DMS153 treated with DMSO at 0.1 percent for 48 hours (cell line): Measurements from ENCODE around the gene FANCE.
"Not testable (repeated sequence)": the region's sequence is repeated elsewhere in the genome, so short reads cannot be mapped to it uniquely, and the experiment has no call there.

Experiments used
- DNase-seq: peaks from one replicate; lab custom pipeline; 2025; ENCODE audit not compliant: unreplicated experiment; lab: John Stamatoyannopoulos, UW

The FANCE gene

DNA sequence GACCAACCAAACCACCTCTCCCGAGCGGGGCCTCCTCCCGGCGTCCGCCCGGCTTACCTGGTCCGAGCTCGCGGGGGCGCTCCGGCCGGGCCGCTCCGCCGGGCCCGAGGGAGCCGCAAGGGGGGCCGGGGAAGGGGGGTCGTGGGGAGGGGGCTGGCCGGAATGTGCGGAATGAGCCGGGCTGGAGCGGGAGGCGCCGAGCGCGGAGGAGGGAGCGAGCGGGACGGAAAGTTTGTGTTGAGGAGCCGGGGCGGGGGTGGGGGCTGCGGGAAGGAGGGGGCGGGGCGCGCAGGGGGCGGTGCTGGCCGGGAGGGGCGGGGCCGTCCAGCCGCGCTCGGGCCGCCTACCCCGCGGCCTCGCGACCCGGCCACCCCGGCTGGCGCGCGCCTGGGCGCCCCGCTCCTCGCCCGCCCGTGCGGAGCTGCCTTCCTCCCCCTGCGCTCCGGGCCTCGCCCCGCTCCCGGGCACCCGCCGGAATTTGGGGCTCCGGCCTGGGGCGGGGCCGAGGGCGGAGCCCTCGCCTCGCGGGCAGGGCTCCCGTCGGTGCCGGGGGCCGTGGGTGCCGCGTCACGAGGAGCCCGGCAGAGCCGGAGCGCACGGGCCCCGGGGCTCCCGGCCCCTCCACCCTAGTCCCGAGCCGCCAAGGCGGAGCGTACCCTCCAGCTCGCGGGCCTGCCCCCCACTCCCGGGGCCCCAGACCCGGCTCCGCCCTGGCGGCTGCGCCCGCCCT is 44.9 kb downstream of the FANCE start, which contains the start of gene TEAD3:
Gene TEAD3, minus strand, starts transcription at position 239 of the 730 bp plus-strand sequence.
- no peak for DNase-seq

DNA sequence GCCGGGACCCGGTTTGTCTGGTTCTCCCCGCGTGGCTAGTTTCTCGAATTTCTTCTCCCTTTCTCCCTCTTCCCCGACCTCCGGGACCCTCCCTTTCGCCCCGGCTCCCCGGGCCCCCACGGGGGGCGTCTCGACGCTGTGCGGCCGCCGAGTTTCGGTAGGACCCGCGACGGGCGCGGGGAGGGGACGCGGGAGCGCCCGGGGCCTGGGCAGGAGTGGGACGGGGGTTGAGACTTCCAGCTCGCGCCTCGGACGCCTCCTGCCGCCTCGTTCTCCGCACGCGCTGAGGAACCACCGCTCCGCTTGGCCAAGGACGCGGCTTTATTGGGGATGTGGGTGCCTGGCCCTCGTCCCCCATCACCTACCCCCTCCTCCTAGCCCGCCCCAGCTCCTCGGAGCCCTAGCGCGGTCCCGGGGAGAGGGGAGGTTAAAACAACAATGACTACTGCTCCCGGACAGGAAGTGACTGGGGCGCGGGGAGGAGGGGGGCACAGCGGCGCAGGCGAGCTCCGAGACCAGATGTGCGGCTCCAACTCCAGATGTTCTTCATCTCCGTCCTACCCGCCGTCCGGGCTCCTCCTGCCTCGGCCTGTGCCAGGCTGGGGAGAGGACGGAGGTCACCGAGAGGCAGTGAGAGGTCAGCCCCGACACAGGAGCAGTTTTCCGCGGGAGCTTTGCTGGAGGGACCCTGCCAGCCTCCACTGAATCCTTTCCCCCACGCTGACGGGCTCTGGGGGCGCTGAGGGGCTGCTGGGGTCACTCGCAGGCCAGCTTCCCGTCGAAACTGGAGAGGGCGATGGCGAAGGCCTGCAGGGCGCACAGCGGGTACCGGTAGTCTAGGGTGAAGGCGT is 45.7 kb downstream of the FANCE start:
- no peak for DNase-seq

DNA sequence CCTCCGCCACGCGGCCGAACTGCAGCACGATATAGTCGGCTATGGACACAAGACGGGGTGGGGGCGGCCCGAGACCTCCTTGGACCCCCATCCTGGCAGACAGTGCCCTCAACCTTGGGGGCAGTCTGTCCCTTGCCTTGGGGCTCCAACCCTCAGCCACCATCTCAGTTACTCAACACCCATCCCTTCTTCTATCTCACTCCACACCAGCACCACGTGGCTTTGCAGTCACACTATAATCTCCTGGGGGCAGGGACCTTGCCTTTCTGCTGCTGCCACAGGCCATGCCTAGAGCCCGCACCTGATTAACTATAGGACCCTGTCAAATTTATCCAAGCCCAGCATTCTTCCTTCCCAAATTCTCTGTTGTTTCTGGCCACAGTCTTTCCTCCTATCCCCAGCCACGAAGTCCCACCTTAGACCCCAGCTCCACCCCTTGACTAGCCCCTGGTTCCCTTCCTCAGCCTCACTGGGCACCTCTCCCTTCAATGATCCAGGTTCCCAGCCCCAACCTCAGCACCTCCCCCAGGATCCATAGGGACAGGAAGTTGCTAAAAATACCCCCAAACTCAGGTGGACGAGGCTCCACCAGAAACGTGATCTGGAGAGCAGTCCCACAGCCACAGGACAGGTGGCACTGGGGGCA is 46.4 kb downstream of the FANCE start:
- DNase-seq = no peak

DNA sequence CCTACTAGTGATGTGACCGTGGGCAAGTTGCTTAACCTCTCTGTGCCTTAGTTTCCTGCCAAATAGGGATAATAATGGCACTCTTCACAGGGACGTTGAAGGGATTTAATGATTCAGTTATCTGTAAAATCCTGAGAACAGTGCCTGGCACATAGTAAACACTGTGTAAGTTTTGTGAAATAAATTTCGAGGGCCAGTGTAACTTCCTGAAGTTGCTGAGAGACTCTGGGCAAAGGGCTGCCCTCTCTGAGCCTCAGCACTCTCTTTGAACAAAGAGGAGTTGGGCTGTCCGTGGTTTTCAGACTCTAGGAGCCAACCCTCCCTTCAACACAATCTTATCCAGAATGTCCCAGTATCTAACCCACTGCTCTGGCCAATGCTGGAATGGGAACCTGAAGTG is 47.2 kb downstream of the FANCE start:
- DNase-seq = no peak

DNA sequence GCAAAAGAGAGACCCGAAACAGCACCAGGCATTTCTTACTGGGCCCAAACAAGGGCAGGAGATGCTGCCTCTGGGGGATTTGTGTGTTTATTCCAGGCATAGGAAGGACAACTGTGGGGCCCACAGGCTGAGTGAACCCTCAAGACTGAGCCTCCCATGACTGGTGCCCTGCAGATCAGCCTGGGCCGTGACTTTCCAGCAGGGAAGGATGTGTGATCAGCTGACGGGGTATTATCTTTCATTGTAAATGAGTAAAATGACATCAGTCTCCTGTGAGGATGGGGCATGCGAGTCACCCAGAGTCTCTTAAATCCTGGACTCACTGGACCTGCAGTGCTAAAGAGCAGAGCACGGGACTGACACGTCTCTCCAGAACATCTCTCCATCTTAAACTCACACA is 48.6 kb downstream of the FANCE start:
- DNase-seq = no peak

DNA sequence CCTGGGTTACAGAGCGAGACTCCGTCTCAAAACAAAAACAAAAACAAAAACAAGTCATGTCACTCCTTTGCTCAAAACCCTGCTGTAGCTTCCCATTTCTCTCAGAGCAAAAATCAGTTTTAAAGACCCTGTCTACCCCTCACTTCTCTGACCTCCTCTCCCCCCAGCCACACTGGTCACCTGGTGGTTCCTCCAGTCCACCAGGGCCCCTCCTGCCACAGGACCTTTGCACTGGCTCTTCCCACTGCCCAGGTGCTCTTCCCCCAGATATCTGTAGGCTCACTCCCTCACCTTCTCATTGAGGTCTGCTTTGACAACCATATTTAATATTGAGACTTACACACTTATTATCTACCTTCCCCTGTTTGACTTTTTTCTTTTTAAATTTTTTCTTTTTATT is 49.6 kb downstream of the FANCE start:
- DNase-seq = no peak

DNA sequence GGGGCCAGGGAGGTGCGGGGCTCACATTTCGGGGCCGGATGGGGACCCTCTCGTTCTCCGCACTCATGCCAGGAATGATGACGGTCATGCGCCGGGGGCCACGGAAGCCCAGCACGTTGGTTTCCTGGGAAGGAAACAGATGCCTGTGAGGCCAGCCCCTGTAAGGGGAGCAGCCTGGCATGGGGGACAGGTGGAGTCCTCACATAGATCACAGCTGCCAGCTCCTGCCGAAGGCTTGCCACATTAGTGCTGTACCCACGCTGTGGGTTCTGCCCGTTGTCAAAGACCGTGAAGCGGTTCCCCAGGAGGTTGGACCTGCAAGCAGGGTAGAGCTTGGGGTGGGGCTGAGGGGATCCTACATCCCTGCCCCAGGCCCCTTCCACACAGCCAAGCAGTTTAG is 51.4 kb downstream of the FANCE start:
- DNase-seq = no peak

DNA sequence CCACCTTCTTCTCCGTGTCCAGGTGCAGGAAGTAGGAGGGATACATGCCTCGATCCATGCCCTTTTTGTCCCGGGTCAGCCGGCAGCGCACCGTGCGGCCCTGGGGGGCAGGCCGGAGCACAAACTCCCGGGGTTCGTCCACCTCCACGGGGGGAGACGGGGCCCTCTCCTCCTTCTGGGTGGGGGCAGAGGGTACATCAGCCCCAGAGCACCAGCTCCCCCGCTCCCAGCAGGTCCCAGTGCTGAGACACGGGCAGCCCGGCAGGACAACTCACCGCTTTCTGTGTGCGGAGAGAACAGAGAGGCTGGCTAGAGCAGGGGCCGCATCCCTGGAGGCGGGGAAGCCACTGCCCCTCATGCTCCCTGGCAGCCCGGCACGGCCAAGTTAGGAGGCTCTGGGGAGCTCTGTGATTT is 53.9 kb downstream of the FANCE start:
- DNase-seq = no peak

DNA sequence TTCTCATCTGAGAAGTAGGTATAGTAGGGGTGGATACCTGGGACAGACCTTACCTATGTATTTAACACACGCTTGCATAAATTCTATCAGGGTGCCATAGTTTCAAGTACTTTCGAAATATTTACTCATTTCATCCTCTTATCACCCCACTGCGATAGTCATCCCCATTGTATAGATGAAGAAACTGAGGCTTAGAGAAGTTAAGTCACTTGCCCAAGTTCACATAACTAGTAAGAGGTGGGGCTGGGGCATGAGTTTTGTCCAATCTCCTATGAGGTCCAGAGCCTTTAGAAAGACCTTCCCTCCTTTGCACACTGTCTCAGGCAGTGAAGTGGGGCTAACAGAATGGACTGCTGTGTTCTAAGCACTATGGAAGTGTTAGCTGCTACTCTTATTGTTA is 54.4 kb downstream of the FANCE start:
- no peak for DNase-seq

DNA sequence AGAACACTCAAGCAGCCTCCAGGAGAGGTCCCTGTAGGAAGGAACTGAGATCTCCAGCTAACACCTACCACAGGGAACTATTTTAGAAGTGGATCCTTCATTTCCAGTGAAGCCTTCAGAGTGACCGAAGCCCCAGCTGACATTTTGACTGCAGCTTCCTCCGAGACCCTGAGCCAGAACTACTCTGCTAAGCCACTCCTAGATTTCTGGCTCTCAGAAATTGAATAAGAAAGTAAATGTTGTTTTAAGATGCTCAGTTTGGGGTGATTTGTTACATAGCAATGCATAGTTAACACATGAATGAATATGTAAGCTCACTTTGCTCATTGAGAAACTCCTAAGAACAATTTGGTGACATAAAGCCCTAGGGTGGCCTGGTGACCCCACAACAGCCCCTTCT is 55.1 kb downstream of the FANCE start:
- DNase-seq = no peak

DNA sequence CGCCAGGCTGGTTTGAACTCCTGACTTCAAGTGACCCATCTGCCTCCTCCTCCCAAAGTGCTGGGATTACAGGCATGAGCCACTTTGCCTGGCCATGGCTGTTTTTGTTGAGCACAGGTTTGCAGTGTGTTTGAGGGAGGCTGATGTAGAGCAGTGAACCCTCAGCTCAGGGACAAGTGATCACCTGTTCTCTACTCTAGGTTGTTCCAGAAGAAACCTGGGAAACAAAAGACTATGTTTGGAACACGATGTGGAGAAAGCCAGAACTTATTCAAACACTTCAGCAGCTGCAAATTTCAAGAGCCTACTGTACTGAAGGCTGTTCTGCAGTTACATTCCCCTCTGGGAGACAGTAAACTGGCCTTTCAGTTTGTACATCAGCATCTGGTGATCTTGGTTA is 55.9 kb downstream of the FANCE start:
- DNase-seq = no peak

DNA sequence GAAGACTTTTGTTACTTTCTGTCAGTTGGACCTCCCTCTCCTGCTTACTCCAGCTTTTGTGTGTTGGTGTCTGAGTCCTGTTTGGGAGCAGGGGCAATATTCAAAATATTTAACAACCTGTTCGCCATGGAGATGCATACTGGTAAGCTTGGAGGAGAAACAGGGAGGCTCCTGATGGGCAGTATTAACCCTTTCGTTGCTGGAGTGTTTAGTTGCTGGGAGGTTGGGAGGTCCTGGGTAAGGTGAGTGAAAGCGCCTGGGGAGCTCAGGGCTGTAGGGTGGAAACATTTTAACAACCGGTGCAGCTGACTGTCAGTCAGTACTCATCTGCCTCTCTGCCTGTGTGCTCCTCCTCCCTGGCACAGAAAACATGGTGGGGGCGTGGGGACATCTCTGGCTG is 56.4 kb downstream of the FANCE start:
- DNase-seq = no peak

DNA sequence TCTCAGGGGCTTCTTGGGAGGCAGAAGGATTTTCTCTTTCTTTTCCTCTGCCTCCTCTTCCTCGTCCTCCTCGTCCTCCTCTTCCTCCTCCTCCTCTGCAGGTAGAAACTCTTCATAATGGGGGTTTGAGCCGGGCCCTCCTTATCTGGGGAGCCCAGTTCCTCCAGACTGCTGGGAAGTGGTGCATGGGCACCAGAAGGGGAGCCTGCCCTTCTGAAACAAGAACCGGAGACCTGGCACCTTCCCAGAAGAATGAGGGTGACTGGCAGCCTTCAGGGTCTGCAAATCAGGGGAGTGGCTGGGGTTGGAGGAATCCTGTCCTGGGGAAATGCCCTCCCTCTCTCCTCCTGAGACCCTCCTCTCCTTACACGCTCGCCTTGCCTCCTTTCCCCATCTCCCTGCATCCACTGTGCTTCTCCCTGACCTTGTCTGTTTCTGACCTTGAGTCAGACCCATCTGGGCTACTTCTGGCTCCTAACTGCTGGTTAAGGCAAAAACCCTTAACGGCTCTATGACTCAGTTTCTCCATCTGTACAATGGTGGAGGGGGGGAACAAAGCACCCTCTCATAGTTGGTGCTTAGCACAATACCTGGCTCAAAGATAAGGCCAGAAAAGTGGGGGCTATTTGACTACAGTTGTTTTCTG is 58.9 kb downstream of the FANCE start:
- no peak for DNase-seq

DNA sequence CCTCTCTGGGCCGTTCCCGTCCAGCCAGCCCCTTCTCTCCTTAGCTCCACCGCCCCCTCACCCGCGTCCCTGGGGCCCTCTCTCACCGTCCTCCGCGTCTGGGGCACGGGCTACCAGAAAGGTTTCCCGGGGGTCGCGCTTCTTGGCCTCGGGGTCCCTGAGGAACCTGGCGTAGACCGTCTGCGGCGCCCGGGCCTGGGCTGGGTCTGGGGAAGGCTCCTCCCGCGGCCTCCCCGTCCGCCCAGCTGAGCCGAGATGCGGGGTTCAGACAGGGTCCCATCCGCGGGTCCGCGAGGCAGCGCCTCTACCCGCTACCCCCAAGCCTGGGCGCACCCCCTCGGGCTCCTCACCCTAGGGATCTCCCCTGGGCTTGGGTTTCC is 59.4 kb downstream of the FANCE start:
- DNase-seq = no peak

DNA sequence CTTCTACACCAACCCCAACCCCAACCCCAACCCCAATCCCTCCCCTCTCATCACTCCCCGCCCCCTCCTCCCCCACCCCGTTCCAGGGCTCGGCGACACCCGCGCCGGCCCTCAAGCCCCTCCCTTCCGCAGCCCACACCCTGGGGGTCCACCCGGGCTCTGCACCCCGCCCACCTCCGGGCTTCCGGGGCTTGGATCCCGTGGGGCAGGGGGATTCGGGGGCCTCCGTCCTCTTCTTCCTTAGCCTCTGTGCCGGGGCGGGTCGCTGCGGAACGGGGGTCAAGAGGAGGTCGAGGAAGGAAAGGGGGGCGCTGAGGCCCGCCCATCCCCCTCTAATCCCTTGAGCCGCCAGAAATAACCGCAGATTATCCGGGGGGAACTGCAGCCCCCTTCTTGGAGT is 59.9 kb downstream of the FANCE start:
- no peak for DNase-seq

DNA sequence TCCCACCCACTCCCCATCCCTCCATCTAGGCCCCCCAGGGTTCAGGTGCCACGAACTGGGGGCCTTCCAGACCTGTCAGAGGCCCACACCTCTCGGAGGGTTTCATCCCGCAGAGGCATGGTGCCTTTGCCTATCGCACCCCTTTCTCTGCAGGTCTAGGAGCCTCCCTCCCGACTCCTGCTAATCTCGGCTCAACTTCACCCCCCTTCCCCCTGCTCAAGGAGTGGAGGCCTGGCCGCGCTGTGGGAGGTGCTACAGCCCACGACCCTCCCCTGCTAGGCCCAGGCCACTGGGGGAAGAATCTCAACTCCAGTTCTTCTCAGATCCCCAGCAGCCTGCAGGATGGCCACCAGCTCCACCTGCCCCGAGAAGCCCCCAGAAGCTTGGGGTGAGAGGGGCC is 60.6 kb downstream of the FANCE start, which contains the start of gene TULP1:
Gene TULP1, minus strand, starts transcription at position 157 of the 400 bp plus-strand sequence. Its CDS starts 38 bp downstream, at position 119.
- no peak for DNase-seq

DNA sequence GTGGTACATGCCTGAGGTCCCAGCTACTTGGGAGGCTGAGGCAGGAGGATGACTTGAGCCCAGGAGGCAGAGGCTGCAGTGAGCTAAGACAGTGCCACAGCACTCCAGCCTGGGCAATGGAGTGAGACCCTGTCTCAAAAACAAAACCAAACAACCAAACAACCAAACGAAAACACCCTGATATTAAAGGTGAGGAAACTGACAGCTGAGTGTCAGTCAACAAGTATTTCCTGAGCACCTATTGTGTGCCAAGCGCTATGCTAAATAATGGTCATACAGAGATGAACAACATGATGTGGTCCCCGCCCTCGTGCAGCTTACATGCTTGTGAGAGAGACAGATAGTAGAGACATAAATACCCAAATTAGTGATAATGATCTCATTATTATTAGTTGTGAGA is 62.4 kb downstream of the FANCE start:
- no peak for DNase-seq

DNA sequence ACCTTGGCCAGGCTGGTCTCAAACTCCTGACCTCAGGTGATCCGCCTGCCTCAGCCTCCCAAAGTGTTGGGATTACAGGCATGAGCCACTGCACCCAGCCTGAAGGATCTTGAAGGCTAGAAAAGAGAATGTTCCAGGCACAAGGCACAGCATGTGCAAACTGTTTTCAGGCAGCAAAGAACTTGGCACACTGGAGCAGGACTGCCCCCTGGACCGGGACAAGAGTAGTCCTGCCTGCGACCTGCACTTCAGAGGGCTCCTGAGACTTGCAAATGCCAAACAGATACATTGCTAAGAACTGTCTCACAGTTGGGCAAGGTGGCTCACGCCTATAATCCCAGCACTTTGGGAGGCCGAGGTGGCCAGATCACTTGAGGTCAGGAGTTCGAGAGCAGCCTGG is 63.8 kb downstream of the FANCE start:
- not testable (repeated sequence) for DNase-seq
